B cell (primary cell): ENCODE data around the gene PI4KA. TPM values are rescaled to one million over a fixed set of nuclear protein-coding genes. Genes with fewer than 3 reads are reported as not detected.
"Not testable (repeated sequence)": the region's sequence is repeated elsewhere in the genome, so short reads cannot be mapped to it uniquely, and the experiment has no call there.

Experiments used
- ATAC-seq: fragments of 200-7000 bp; cut with Tn5 transposase; one replicate; pipeline ENCODE4 v1.10.0; 2021; ENCODE audit warnings: low read depth, mild to moderate bottlenecking, moderate number of reproducible peaks, moderate library complexity
- CTCF ChIA-PET: fragments of 350-600 bp; sonication (Branson Sonifier 250); formaldehyde crosslinking; loops from one replicate; lab custom pipeline; 2021; ENCODE audit warnings: antibody characterized with exemption, inconsistent platforms; lab: Charles Lee
- POLR2A ChIA-PET: fragments of 350-600 bp; sonication (Branson Sonifier 250); formaldehyde crosslinking; loops from one replicate; lab custom pipeline; 2021; ENCODE audit warnings: antibody characterized with exemption; lab: Charles Lee
- DNase-seq: peaks from one replicate; pipeline ENCODE4 v3.0.0; 2013
- H2AFZ ChIP-seq: 2 replicates; pipeline ENCODE4 v1.6.1; 2012; ENCODE audit warnings: mild to moderate bottlenecking, low read depth, low read length; ENCODE audit not compliant: insufficient read depth, poor library complexity, severe bottlenecking
- H3K27ac ChIP-seq, 2 donors: 1 replicate in 1 of 2; 2 replicates in 1 of 2; pipeline ENCODE4 v1.5.1; 2012 to 2013; ENCODE audit warnings: low read length in 2 of 2, mild to moderate bottlenecking in 2 of 2, moderate library complexity in 1 of 2
- H3K27me3 ChIP-seq, 4 experiments: fragments of 200-600 bp in 1 of 4; sonication (generic) in 1 of 4; replicated peaks in 1 of 4; 1 replicate in 2 of 4; 2 replicates in 2 of 4; pipeline versions ENCODE4 v1.6.1 to v1.7.0; 2013 to 2016; ENCODE audit warnings: low read length in 3 of 4, mild to moderate bottlenecking in 2 of 4, mixed read lengths in 1 of 4, moderate library complexity in 1 of 4; ENCODE audit not compliant: insufficient read depth in 4 of 4, control insufficient read depth in 3 of 4; ENCODE audit errors: control extremely low read depth in 1 of 4
- H3K36me3 ChIP-seq, 2 experiments: replicated peaks in 1 of 2; 1 replicate in 1 of 2; 2 replicates in 1 of 2; pipeline versions ENCODE4 v1.6.1 to v1.7.1; 2013; ENCODE audit warnings: low read length in 1 of 2; ENCODE audit not compliant: insufficient read depth in 2 of 2, control insufficient read depth in 1 of 2; ENCODE audit errors: control extremely low read depth in 1 of 2, extremely low read depth in 1 of 2
- H3K4me1 ChIP-seq, 2 donors: fragments of 200-600 bp in 1 of 2; sonication (generic) in 1 of 2; 1 replicate in 1 of 2; 2 replicates in 1 of 2; pipeline versions ENCODE4 v1.5.1 to v1.6.1; 2013 to 2017; ENCODE audit warnings: low read length in 2 of 2; ENCODE audit not compliant: control insufficient read depth in 2 of 2, insufficient read depth in 2 of 2
- H3K4me2 ChIP-seq: replicated peaks from 2 replicates; pipeline ENCODE3; 2012; ENCODE audit warnings: mild to moderate bottlenecking, low read depth, low read length; ENCODE audit not compliant: poor library complexity, severe bottlenecking
- H3K4me3 ChIP-seq, 5 experiments: fragments of 200-600 bp in 1 of 5; sonication (generic) in 1 of 5; 1 replicate in 3 of 5; 2 replicates in 2 of 5; pipeline versions ENCODE4 v1.5.1 to v1.7.0; 2011 to 2016; ENCODE audit warnings: low read length in 4 of 5, mild to moderate bottlenecking in 4 of 5, low read depth in 2 of 5, control low read depth in 1 of 5, moderate library complexity in 1 of 5; ENCODE audit not compliant: insufficient read depth in 1 of 5; ENCODE audit errors: control extremely low read depth in 1 of 5, extremely low read depth in 1 of 5
- H3K79me2 ChIP-seq: fragments of 200-600 bp; sonication (generic); one replicate; pipeline ENCODE4 v1.6.0; 2016; ENCODE audit warnings: low read length; ENCODE audit not compliant: control insufficient read depth, insufficient read depth
- H3K9ac ChIP-seq: fragments of 200-600 bp; sonication (generic); 2 replicates; pipeline ENCODE4 v1.6.1; 2017; ENCODE audit warnings: mild to moderate bottlenecking, low read length, moderate library complexity
- H3K9me3 ChIP-seq, 3 donors: one replicate each; pipeline versions ENCODE4 v1.6.1 to v1.7.1; 2013; ENCODE audit warnings: low read length in 2 of 3; ENCODE audit not compliant: control insufficient read depth in 2 of 3, insufficient read depth in 1 of 3; ENCODE audit errors: control extremely low read depth in 1 of 3
- H4K20me1 ChIP-seq: 2 replicates; pipeline ENCODE4 v1.6.0; 2012; ENCODE audit warnings: mild to moderate bottlenecking, low read length; ENCODE audit not compliant: insufficient read depth, control insufficient read depth, poor library complexity, severe bottlenecking
- H3K27ac Mint-ChIP-seq: one replicate; pipeline ENCODE4 v1.8.0; 2021; ENCODE audit warnings: mixed read lengths
- H3K27me3 Mint-ChIP-seq: one replicate; pipeline ENCODE4 v1.8.0; 2021; ENCODE audit warnings: mixed read lengths
- H3K4me1 Mint-ChIP-seq: one replicate; pipeline ENCODE4 v1.8.0; 2021; ENCODE audit warnings: mixed read lengths
- H3K4me3 Mint-ChIP-seq: one replicate; pipeline ENCODE4 v1.8.0; 2021; ENCODE audit warnings: mixed read lengths
- H3K9me3 Mint-ChIP-seq: one replicate; pipeline ENCODE4 v1.8.0; 2022; ENCODE audit warnings: mixed read lengths; ENCODE audit not compliant: insufficient read depth
- WGBS: methylation state at CpG from one replicate; pipeline ENCODE4 v1.1.5; 2013; ENCODE audit warnings: missing lambda C conversion rate; ENCODE audit not compliant: insufficient coverage; 5-methylcytosine and 5-hydroxymethylcytosine counted together
- intact Hi-C: fragments of 100-400 bp; cut with micrococcal nuclease; formaldehyde crosslinking; loops from one replicate; pipeline ENCODE4 v1.10.0; 2022
- polyA plus RNA-seq: library from polyadenylated mRNA; depleted of rRNA; stranded (reverse); fragments of >200 nt; gene quantifications from 2 replicates; pipeline ENCODE4 v1.2.3, GENCODE V29; 2012
- total RNA-seq, 2 donors: library from RNA; stranded (reverse); fragments of 120-200 nt in 1 of 2; gene quantifications; 1 replicate in 1 of 2; 2 replicates in 1 of 2; pipeline versions ENCODE4 v1.2.3 to v1.2.4, GENCODE V29; 2013 to 2022

The PI4KA gene
- total and polyA plus RNA-seq, 2 donors (not counting 1 experiment from before 2014, with no cell fraction given), result 85.9 to 156 TPM

- not testable (repeated sequence) for H3K36me3 ChIP-seq, H3K79me2 ChIP-seq, H3K9me3 Mint-ChIP-seq, H3K9me3 ChIP-seq, H4K20me1 ChIP-seq, H3K27me3 ChIP-seq, H3K4me1 ChIP-seq, H3K27me3 Mint-ChIP-seq
- CTCF ChIA-PET, result interaction anchor here (0.6 to 1.0 kb wide), 2 partner anchors 285 to 546 kb away, joined by 3 read pairs; no protein-coding TSS in a partner anchor
- Mint-ChIP-seq H3K27ac (peak overlapping the region; percentile 100), H3K4me3 (peak overlapping the region; percentile 98), H3K4me1 (peaks cover 11% of the 10 kb centered on the region)
- ATAC-seq, result peak; percentile 78
- peak overlapping the region; percentile 58 for H3K9ac ChIP-seq
- WGBS, result 0% methylated on average over 32 of the region's 64 CpGs
- peak overlapping the region; percentile 59 for H3K4me2 ChIP-seq
- H2AFZ ChIP-seq, result peak overlapping the region; percentile 75
- H3K27ac ChIP-seq, result peak overlapping the region; percentile 51 to 73
- POLR2A ChIA-PET, result interaction anchor here (0.6 to 1.0 kb wide), 3 partner anchors 15 to 309 kb away, joined by 3 to 5 read pairs (median 4); partner anchors contain the start of genes MED15 and ZNF74
- intact Hi-C loops, result loop anchor here (2.0 to 5.0 kb wide), 2 partner anchors 156 to 310 kb away; partner anchors contain the start of genes PI4KA and SNAP29
- DNase-seq, result peak; percentile 96
- peak overlapping the region in 4 of 5 experiments; percentile 51 to 64 (median 62) for H3K4me3 ChIP-seq
Observed at GRCh38 chr22:20702546-20703413, 155.8 kb downstream of the PI4KA start.

- H3K27me3 Mint-ChIP-seq, H3K9me3 ChIP-seq, ATAC-seq, H3K27ac ChIP-seq, H3K27me3 ChIP-seq, CTCF ChIA-PET, H3K79me2 ChIP-seq, H3K4me1 ChIP-seq, DNase-seq, POLR2A ChIA-PET, H3K9me3 Mint-ChIP-seq, H3K36me3 ChIP-seq, H4K20me1 ChIP-seq: not testable (repeated sequence)
- H3K9ac ChIP-seq, result peak overlapping the region; percentile 58
- peak overlapping the region in 4 of 5 experiments; percentile 51 to 64 (median 62) for H3K4me3 ChIP-seq
- peak overlapping the region; percentile 98 for H3K4me3 Mint-ChIP-seq
- H3K4me2 ChIP-seq, result peak overlapping the region; percentile 59
- H3K4me1 Mint-ChIP-seq, result peaks cover 11% of the 10 kb centered on the region
- intact Hi-C loops, result loop anchor here (2.0 to 5.0 kb wide), 2 partner anchors 157 to 310 kb away; partner anchors contain the start of genes PI4KA and SNAP29
- H2AFZ ChIP-seq, result peak overlapping the region; percentile 75
- peak overlapping the region; percentile 100 for H3K27ac Mint-ChIP-seq
- WGBS, result 10% methylated on average over 2 of the region's 35 CpGs
Observed at GRCh38 chr22:20702175-20702545, 156.5 kb downstream of the PI4KA start.

- CTCF ChIA-PET, result interaction anchor here (1.1 kb wide), 1 partner anchor 283 kb away, joined by 3 read pairs; no protein-coding TSS in a partner anchor
- Mint-ChIP-seq H3K27ac (peak overlapping the region; percentile 79), H3K4me3 (peak overlapping the region; percentile 98), H3K4me1 (peaks cover 12% of the 10 kb centered on the region)
- intact Hi-C loops, result loop anchor here (2.0 to 5.0 kb wide), 2 partner anchors 157 to 311 kb away; partner anchors contain the start of genes PI4KA and SNAP29
- H3K79me2 ChIP-seq, H3K27me3 ChIP-seq, H3K27me3 Mint-ChIP-seq, H3K36me3 ChIP-seq, ATAC-seq, POLR2A ChIA-PET, H4K20me1 ChIP-seq, H3K27ac ChIP-seq, H3K4me1 ChIP-seq, H3K9me3 ChIP-seq, H3K9me3 Mint-ChIP-seq: not testable (repeated sequence)
- Histone ChIP-seq H3K4me2 (peak overlapping the region; percentile 59), H3K4me3 (peak overlapping the region in 4 of 5 experiments; percentile 29 to 63 (median 56)), H3K9ac (peak overlapping the region; percentile 58), H2AFZ (peak overlapping the region; percentile 75)
- peak; percentile 23 for DNase-seq
- 3% methylated on average over 8 of the region's 21 CpGs for WGBS
Observed at GRCh38 chr22:20701680-20702136, 156.9 kb downstream of the PI4KA start.
